Measurements from ENCODE around the gene SFR1.

The SFR1 gene

GRCh38 chr10:104128214-104128613 lies 6.2 kb downstream of the SFR1 start:
- no peak overlapping the region for H3K4me3 ChIP-seq (ENCODE audit: low read depth, low read length)
- no peaks in the 10 kb centered on the region for H3K36me3 ChIP-seq
- DNase-seq: no peak
- H3K9me3 ChIP-seq (ENCODE audit: severe bottlenecking): no peaks in the 10 kb centered on the region
- TF ChIP-seq CTCF (IDR thresholded peaks at IDR 0.05; ENCODE audit: low read depth, low read length): no peak
- H3K27ac ChIP-seq: no peak overlapping the region
- H3K27me3 ChIP-seq (ENCODE audit: insufficient read depth, low read depth, severe bottlenecking): no peaks in the 10 kb centered on the region

DNA sequence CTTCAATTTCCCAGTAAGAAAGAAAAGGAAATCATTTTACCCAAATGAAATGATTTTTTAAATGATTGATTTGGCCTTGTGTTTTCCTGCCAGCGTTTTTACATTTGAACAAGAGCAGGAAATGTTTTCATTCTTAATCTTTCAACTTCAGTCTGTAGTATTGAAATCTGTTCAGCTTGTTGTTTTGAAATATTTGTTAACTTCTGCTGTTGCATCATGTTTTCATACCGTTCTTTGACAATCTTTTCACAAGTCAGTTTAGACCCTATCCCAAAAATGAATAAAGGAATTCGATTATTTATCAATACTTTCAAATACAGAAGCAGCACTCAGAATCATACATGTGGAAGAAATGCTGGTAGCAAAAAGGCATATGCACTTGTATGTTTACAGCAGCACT lies 8.1 kb downstream of the SFR1 start:
- H3K27me3 ChIP-seq (ENCODE audit: insufficient read depth, low read depth, severe bottlenecking): no peaks in the 10 kb centered on the region
- no peaks in the 10 kb centered on the region for H3K36me3 ChIP-seq
- no peak for DNase-seq
- TF ChIP-seq CTCF (IDR thresholded peaks at IDR 0.05; ENCODE audit: low read depth, low read length): no peak
- no peak overlapping the region for H3K27ac ChIP-seq
- no peaks in the 10 kb centered on the region for H3K9me3 ChIP-seq (ENCODE audit: severe bottlenecking)
- H3K4me3 ChIP-seq (ENCODE audit: low read depth, low read length): no peak overlapping the region

GRCh38 chr10:104138131-104138530 lies 16.2 kb downstream of the SFR1 start:
- TF ChIP-seq CTCF (IDR thresholded peaks at IDR 0.05; ENCODE audit: low read depth, low read length): no peak
- Histone ChIP-seq H3K27me3 (ENCODE audit: insufficient read depth, low read depth, severe bottlenecking) (no peaks in the 10 kb centered on the region), H3K36me3 (no peaks in the 10 kb centered on the region), H3K4me3 (ENCODE audit: low read depth, low read length) (no peak overlapping the region), H3K27ac (no peak overlapping the region), H3K9me3 (ENCODE audit: severe bottlenecking) (no peaks in the 10 kb centered on the region)
- no peak for DNase-seq

GRCh38 chr10:104139221-104139620 lies 17.2 kb downstream of the SFR1 start:
- Histone ChIP-seq H3K9me3 (ENCODE audit: severe bottlenecking) (no peaks in the 10 kb centered on the region), H3K27me3 (ENCODE audit: insufficient read depth, low read depth, severe bottlenecking) (no peaks in the 10 kb centered on the region), H3K4me3 (ENCODE audit: low read depth, low read length) (no peak overlapping the region), H3K36me3 (no peaks in the 10 kb centered on the region), H3K27ac (no peak overlapping the region)
- peak; percentile 34; the same call in 1 of the 2 replicates for TF ChIP-seq CTCF (IDR thresholded peaks at IDR 0.05; ENCODE audit: low read depth, low read length)
- DNase-seq: no peak

DNA sequence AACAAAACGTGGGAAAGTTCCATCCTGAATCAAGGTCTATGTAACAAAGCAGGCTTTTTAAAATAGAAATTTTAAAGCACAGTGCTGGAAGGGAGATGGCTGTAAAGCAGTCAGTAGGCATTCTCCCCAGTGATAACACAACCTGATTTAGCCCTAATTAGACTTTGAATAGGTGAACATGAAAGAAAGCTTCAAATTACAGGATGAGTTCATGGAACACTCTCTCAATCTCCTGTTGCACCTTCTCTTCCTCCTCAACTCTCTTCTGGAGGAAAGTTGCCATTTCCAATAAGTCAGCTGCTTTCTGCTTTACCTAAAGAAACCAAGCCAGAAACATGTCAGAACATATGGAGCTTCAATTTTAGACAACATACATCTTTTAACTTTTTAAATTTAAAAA lies 20.1 kb downstream of the SFR1 start:
- Histone ChIP-seq H3K27me3 (ENCODE audit: insufficient read depth, low read depth, severe bottlenecking) (no peaks in the 10 kb centered on the region), H3K36me3 (no peaks in the 10 kb centered on the region), H3K9me3 (ENCODE audit: severe bottlenecking) (no peaks in the 10 kb centered on the region), H3K27ac (no peak overlapping the region), H3K4me3 (ENCODE audit: low read depth, low read length) (no peak overlapping the region)
- no peak for DNase-seq
- no peak for TF ChIP-seq CTCF (IDR thresholded peaks at IDR 0.05; ENCODE audit: low read depth, low read length)

DNA sequence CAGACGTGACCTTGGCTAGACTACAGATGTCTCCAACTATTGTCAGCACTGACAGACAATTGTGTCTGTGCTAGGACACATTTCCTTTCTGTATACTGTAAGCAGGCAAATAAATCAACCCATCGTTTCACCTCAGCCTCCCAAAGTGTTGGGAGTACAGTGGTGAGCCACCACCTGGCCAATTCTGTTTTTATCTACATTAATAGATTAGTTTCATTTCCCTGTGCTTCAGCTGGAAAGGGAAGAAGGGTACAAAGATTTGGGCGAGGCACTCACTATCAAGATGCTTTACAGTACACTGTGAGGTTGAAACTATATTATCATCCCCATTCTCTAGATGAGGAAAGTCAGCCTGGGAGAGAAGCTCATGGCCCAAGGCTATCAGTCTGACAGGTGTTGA lies 21.9 kb downstream of the SFR1 start:
- no peak overlapping the region for H3K4me3 ChIP-seq (ENCODE audit: low read depth, low read length)
- H3K27ac ChIP-seq: no peak overlapping the region
- no peaks in the 10 kb centered on the region for H3K9me3 ChIP-seq (ENCODE audit: severe bottlenecking)
- no peak for TF ChIP-seq CTCF (IDR thresholded peaks at IDR 0.05; ENCODE audit: low read depth, low read length)
- H3K36me3 ChIP-seq: no peaks in the 10 kb centered on the region
- H3K27me3 ChIP-seq (ENCODE audit: insufficient read depth, low read depth, severe bottlenecking): no peaks in the 10 kb centered on the region
- no peak for DNase-seq

All from WERI-Rb-1 (cell line).